K562 (cell line): Measurements from ENCODE around the gene CLDN24. TPM values are rescaled to one million over a fixed set of nuclear protein-coding genes. Genes with fewer than 3 reads are reported as not detected.

Experiments used
- MGA ChIP-seq: fragments of 450-650 bp; IDR thresholded peaks from 2 replicates; pipeline ENCODE4 v1.6.1; 2016; ENCODE audit warnings: mild to moderate bottlenecking, moderate library complexity
- polyA plus RNA-seq, 8 experiments: library from polyadenylated mRNA; depleted of rRNA in 4 of 8; stranded (reverse) in 5 of 8; unstranded in 3 of 8; fragments of >200 nt; fragmentation: Nextera tagmentation in 2 of 8; fragmentation: Illumina TruSeq in 1 of 8; extraction: Ambion mirVana in 2 of 8; extraction: Trizol in 1 of 8; gene quantifications; 2 replicates each; pipeline versions ENCODE4 v1.2.1 to v1.2.3, GENCODE V29; 2011 to 2014; ENCODE audit warnings: inconsistent platforms in 1 of 8, missing spikeins in 1 of 8
- total RNA-seq, 7 experiments: library from RNA; depleted of rRNA in 6 of 7; stranded (reverse); fragments of >200 nt in 6 of 7; fragmentation: Illumina TruSeq in 2 of 7; extraction: Trizol in 2 of 7; gene quantifications; 2 replicates each; pipeline versions ENCODE4 v1.2.1 to v1.2.3, GENCODE V29; 2011 to 2021; ENCODE audit warnings: low replicate concordance in 1 of 7

CLDN24 gene
- total and polyA plus RNA-seq, 9 of the 15 experiments (the other 6 are each of a cell fraction or from before 2014, with no cell fraction given), result not detected

GRCh38 chr4:183354219-183354618 lies 32.0 kb upstream of the CLDN24 start (continued):
- TF ChIP-seq MGA, result peak; percentile 61
